Testis (tissue), 3 donors: Measurements from ENCODE around the gene PIP5K1B. TPM values are rescaled to one million over a fixed set of nuclear protein-coding genes. Genes with fewer than 3 reads are reported as not detected.

Experiments used
- DNase-seq: peaks from one replicate; pipeline ENCODE4 v3.0.0-alpha.2; 2019
- H3K27ac ChIP-seq, 2 donors: fragments of 200-600 bp; sonication (generic); one replicate each; pipeline ENCODE4 v1.5.1; 2019
- H3K27me3 ChIP-seq: fragments of 200-600 bp; sonication (generic); one replicate; pipeline ENCODE4 v1.5.1; 2019
- H3K36me3 ChIP-seq: fragments of 200-600 bp; sonication (generic); one replicate; pipeline ENCODE4 v1.5.1; 2017; ENCODE audit warnings: low read depth; ENCODE audit errors: missing control alignments
- H3K4me1 ChIP-seq: fragments of 200-600 bp; sonication (generic); one replicate; pipeline ENCODE4 v1.5.1; 2019
- H3K4me3 ChIP-seq, 2 donors: fragments of 200-600 bp; sonication (generic); one replicate each; pipeline ENCODE4 v1.5.1; 2017 to 2019
- H3K9me3 ChIP-seq: fragments of 200-600 bp; sonication (generic); one replicate; pipeline ENCODE4 v1.5.1; 2017
- CTCF ChIP-seq, 3 experiments: fragments of 450-650 bp in 2 of 3; fragments of 200-600 bp in 1 of 3; sonication (generic) in 1 of 3; IDR thresholded peaks; one replicate each; pipeline ENCODE4 v1.5.1; 2016 to 2019; ENCODE audit warnings: antibody characterized with exemption in 3 of 3, mild to moderate bottlenecking in 2 of 3, moderate library complexity in 1 of 3
- POLR2A ChIP-seq: fragments of 450-650 bp; IDR thresholded peaks from one replicate; pipeline ENCODE4 v1.6.1; 2017; ENCODE audit warnings: antibody characterized with exemption, mild to moderate bottlenecking, moderate library complexity
- WGBS, 2 donors: methylation state at CpG; one replicate each; pipeline ENCODE4 v1.1.5; 2018; 5-methylcytosine and 5-hydroxymethylcytosine counted together
- intact Hi-C: fragments of 100-400 bp; cut with DNase I; formaldehyde crosslinking; loops from one replicate; pipeline ENCODE4 v1.15.1; 2023; ENCODE audit warnings: low total_unique reads
- polyA plus RNA-seq: library from polyadenylated mRNA; stranded (reverse); fragments of 350-450 nt; fragmentation: Illumina TruSeq; extraction: RNeasy Lipid Tissue Mini Kit (QIAGEN cat#74804); gene quantifications from one replicate; pipeline ENCODE4 v1.2.3, GENCODE V29; 2014; ENCODE audit warnings: low read depth, low replicate concordance; ENCODE audit not compliant: insufficient read depth
- total RNA-seq, 2 donors: library from RNA; depleted of rRNA; stranded (reverse); fragments of >200 nt; gene quantifications; one replicate each; pipeline ENCODE4 v1.2.3, GENCODE V29; 2016

PIP5K1B gene
- total and polyA plus RNA-seq, 3 donors from 2014 or later = 53.6 to 70.5 (median 66.9) TPM

GRCh38 chr9:69001921-69002320 is 296.9 kb downstream of the PIP5K1B start:
- Histone ChIP-seq H3K4me1 (no peaks in the 10 kb centered on the region), H3K27ac (no peak overlapping the region), H3K4me3 (no peak overlapping the region), H3K27me3 (no peaks in the 10 kb centered on the region), H3K36me3 (no peaks in the 10 kb centered on the region), H3K9me3 (no peaks in the 10 kb centered on the region)
- no peak for TF ChIP-seq CTCF (IDR thresholded peaks at IDR 0.05)
- no peak for TF ChIP-seq POLR2A
- no peak for DNase-seq
- intact Hi-C loops = loop anchor here (10.0 kb wide), 1 partner anchor 417 kb away; no protein-coding TSS in a partner anchor
- 72 to 82% methylated on average over 7 to 8 of the region's 8 CpGs for WGBS, 2 donors

- DNase-seq = no peak
- 82 to 86% methylated on average over 8 of the region's 8 CpGs for WGBS, 2 donors
- Histone ChIP-seq H3K4me3 (no peak overlapping the region), H3K9me3 (no peaks in the 10 kb centered on the region), H3K27ac (no peak overlapping the region), H3K27me3 (no peaks in the 10 kb centered on the region), H3K4me1 (no peaks in the 10 kb centered on the region), H3K36me3 (no peaks in the 10 kb centered on the region)
- intact Hi-C loops = loop anchor here (10.0 kb wide), 1 partner anchor 418 kb away; no protein-coding TSS in a partner anchor
- TF ChIP-seq CTCF (IDR thresholded peaks at IDR 0.05) = no peak
- TF ChIP-seq POLR2A = no peak
These were observed 298.0 kb downstream of the PIP5K1B start for GRCh38 chr9:69003051-69003450.

DNA sequence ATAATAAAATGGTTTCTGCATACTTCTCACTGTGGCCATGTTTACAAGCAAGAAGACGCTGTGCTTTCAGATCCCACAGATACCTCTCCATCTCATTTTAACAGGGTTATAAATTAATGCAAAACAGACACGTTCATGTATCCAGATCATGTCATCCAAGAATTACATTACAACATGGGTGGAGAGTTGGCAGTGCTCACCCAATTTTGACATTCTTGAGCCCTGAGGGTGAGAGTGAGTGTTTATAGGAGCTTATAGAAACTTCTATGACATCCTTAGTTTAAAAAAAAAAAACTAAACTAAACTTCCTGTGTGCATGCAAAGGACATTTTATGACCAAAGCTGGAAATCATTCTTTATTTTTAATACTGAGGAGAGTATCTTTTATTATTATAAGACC is 299.8 kb downstream of the PIP5K1B start:
- intact Hi-C loops = loop anchor here (10.0 kb wide), 1 partner anchor 420 kb away; no protein-coding TSS in a partner anchor
- TF ChIP-seq CTCF (IDR thresholded peaks at IDR 0.05) (no peak), POLR2A (no peak)
- 73 to 87% methylated on average over 2 of the region's 2 CpGs for WGBS, 2 donors

GRCh38 chr9:69009708-69010107 is 304.7 kb downstream of the PIP5K1B start:
- DNase-seq = no peak
- intact Hi-C loops = loop anchor here (10.0 kb wide), 1 partner anchor 425 kb away; no protein-coding TSS in a partner anchor
- H3K36me3 ChIP-seq = no peaks in the 10 kb centered on the region
- H3K4me1 ChIP-seq = no peaks in the 10 kb centered on the region
- H3K9me3 ChIP-seq = no peaks in the 10 kb centered on the region
- TF ChIP-seq POLR2A = no peak
- no peak for TF ChIP-seq CTCF (IDR thresholded peaks at IDR 0.05)
- no peak overlapping the region for H3K4me3 ChIP-seq
- 88 to 94% methylated on average over 1 of the region's 1 CpG for WGBS, 2 donors
- H3K27ac ChIP-seq = no peak overlapping the region
- H3K27me3 ChIP-seq = no peaks in the 10 kb centered on the region

More for the DNA sequence above, 299.8 kb downstream of the PIP5K1B start:
- Histone ChIP-seq H3K27me3 (no peaks in the 10 kb centered on the region), H3K4me1 (no peaks in the 10 kb centered on the region), H3K36me3 (no peaks in the 10 kb centered on the region), H3K4me3 (no peak overlapping the region), H3K27ac (no peak overlapping the region), H3K9me3 (no peaks in the 10 kb centered on the region)
- DNase-seq = no peak

DNA sequence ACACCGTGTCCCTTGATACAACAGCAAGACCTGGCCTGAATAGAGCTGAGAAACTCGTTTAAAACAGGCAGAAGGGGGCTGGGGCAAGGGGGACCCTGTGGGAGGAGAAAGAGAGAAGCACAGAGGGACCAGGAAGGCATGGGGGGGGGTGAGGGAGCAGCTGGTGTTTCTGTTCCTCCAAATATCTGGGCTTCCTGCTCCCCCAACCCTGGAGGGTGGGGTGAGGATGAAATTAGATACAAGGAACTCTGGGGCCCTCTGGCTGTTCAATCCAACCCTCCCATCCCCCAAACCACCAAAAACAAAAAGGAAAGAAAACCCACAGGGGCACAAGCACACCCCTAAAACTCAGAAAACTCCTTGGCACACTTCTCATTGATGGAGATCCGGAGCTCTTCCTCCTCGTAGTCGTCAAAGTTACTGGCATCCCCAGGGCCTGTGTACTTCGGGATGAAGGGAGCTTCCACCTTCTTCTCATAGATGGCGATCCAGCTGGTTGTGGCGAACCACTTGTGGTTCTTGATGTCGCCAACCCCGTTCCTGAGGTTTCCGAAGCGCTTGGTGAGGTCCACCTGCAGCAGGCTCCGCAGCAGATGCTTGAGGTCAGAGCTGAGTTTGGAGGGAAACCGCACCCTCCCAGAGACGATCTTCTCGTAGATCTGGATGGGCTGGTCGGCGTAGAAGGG is 307.8 kb downstream of the PIP5K1B start:
- Histone ChIP-seq H3K27me3 (no peaks in the 10 kb centered on the region), H3K4me1 (no peaks in the 10 kb centered on the region), H3K9me3 (no peaks in the 10 kb centered on the region), H3K27ac (no peak overlapping the region), H3K36me3 (no peaks in the 10 kb centered on the region), H3K4me3 (peak overlapping the region in 1 of 2 donors; percentile 41)
- DNase-seq = no peak
- no peak for TF ChIP-seq POLR2A
- TF ChIP-seq CTCF (IDR thresholded peaks at IDR 0.05) = no peak
- intact Hi-C loops = no loop called here
- 57 to 62% methylated on average over 15 to 18 of the region's 18 CpGs for WGBS, 2 donors
